ENCODE data around the gene USP38. TPM values are rescaled to one million over a fixed set of nuclear protein-coding genes. Genes with fewer than 3 reads are reported as not detected.

The USP38 gene
- total and polyA plus RNA-seq, 10 donors, result 4.2 to 37.3 (median 25.1) TPM

DNA sequence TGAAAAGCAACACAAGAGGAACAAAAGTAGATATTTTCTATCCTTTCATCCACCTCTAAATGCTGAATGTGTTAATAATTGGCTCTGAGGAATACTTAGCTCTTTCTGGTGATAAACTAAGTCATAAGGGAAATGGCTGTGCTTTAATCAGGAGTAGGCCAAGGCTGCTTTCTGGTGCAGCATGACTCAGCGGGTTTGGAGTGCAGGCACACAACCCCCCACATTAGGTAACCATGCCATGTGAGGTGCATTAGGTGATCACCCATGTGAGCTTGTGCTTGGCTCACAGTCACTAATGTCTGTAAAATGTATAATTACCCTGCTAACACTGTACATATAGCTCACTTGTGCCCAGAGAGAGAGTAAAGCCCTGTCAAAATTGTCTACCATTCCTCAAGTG, 57.2 kb downstream of the USP38 start:
- H3K4me1 ChIP-seq, result peaks cover 0 to 4% (median 0%) of the 10 kb centered on the region in 6 donors
- peaks cover 0 to 12% (median 3%) of the 10 kb centered on the region in 8 donors for H3K9me3 ChIP-seq
- TF ChIP-seq POLR2A (IDR thresholded peaks at IDR 0.05) (no peak), POLR2AphosphoS5 (IDR thresholded peaks at IDR 0.05) (no peak), CTCF (IDR thresholded peaks at IDR 0.05 in 8 of 11, conservative IDR thresholded peaks at IDR 0.05 in 3 of 11) (no peak)
- DNase-seq, result no peak
- no peaks in the 10 kb centered on the region for H3K27me3 ChIP-seq (replicated peaks in 1 of 7)
- H3K27ac ChIP-seq, result no peak overlapping the region
- intact Hi-C loops (cut with DNase I; ENCODE audit: low total_unique reads), result no loop called here
- WGBS, 5 donors, result 85 to 100% (median 96%) methylated on average over 1 of the region's 1 CpG
- no peaks in the 10 kb centered on the region for H3K36me3 ChIP-seq
- H3K4me3 ChIP-seq, result no peak overlapping the region

- no peaks in the 10 kb centered on the region for H3K36me3 ChIP-seq
- intact Hi-C loops (cut with DNase I; ENCODE audit: low total_unique reads), result no loop called here
- peaks cover 0 to 12% (median 3%) of the 10 kb centered on the region in 8 donors for H3K9me3 ChIP-seq
- no peak overlapping the region for H3K27ac ChIP-seq
- H3K4me3 ChIP-seq, result no peak overlapping the region
- H3K27me3 ChIP-seq (replicated peaks in 1 of 7), result no peaks in the 10 kb centered on the region
- 81 to 99% (median 94%) methylated on average over 2 of the region's 2 CpGs for whole genome bisulfite sequencing, 5 donors
- H3K4me1 ChIP-seq, result peaks cover 0 to 4% (median 0%) of the 10 kb centered on the region in 6 donors
- DNase-seq, result no peak
- TF ChIP-seq POLR2A (IDR thresholded peaks at IDR 0.05), result no peak
- TF ChIP-seq POLR2AphosphoS5 (IDR thresholded peaks at IDR 0.05), result no peak
- no peak for TF ChIP-seq CTCF (IDR thresholded peaks at IDR 0.05 in 8 of 11, conservative IDR thresholded peaks at IDR 0.05 in 3 of 11)
Observed at GRCh38 chr4:143243041-143243440, 58.3 kb downstream of the USP38 start.

DNA sequence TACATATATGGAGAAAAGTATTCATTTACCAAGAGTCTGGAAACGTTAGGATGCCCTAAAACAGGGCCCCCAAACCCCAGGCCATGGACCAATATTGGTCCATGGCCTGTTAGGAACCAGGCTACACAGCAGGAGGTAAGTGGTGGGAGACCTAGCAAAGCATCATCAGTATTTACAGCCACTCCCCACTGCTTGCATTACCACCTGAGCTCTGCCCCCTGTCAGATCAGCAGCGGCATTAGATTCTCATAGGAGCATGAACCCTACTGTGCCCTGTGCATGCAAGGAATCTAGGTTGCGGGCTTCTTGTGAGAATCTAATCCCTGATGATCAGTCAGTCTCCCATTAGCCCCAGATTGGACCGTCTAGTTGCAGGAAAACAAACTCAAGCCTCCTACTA, 62.3 kb downstream of the USP38 start:
- no peak overlapping the region for H3K27ac ChIP-seq
- 75 to 92% (median 87%) methylated on average over 4 of the region's 4 CpGs for WGBS, 5 donors
- peaks cover 0 to 6% (median 1%) of the 10 kb centered on the region in 8 donors for H3K9me3 ChIP-seq
- intact Hi-C loops (cut with DNase I; ENCODE audit: low total_unique reads), result no loop called here
- no peaks in the 10 kb centered on the region for H3K4me1 ChIP-seq
- TF ChIP-seq POLR2A (IDR thresholded peaks at IDR 0.05) (no peak), POLR2AphosphoS5 (IDR thresholded peaks at IDR 0.05) (no peak), CTCF (IDR thresholded peaks at IDR 0.05 in 8 of 11, conservative IDR thresholded peaks at IDR 0.05 in 3 of 11) (no peak)
- H3K36me3 ChIP-seq, result no peaks in the 10 kb centered on the region
- DNase-seq, result no peak
- no peak overlapping the region for H3K4me3 ChIP-seq
- H3K27me3 ChIP-seq (replicated peaks in 1 of 7), result no peaks in the 10 kb centered on the region

DNA sequence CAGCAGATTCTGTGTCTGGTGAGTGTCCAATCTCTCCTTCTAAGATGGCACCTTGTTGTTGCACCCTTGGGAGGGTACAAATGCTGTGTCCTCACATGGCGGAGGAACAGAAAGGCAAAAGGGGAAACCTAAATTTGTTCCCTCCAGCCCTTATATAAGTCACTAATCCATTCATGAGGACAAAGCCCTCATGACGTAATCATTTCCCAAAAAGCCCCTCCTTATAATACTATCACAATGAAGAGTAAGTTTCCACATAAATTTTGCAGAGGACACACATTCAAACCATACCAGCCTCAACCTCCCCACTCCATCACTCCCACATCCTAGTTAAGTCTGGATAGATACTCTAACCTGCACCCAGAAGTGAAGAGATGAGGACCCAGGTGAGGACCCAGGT, 63.1 kb downstream of the USP38 start:
- intact Hi-C loops (cut with DNase I; ENCODE audit: low total_unique reads), result no loop called here
- H3K4me3 ChIP-seq, result no peak overlapping the region
- H3K27ac ChIP-seq, result no peak overlapping the region
- no peaks in the 10 kb centered on the region for H3K9me3 ChIP-seq
- DNase-seq, result no peak
- H3K36me3 ChIP-seq, result no peaks in the 10 kb centered on the region
- TF ChIP-seq POLR2A (IDR thresholded peaks at IDR 0.05) (no peak), CTCF (IDR thresholded peaks at IDR 0.05 in 8 of 11, conservative IDR thresholded peaks at IDR 0.05 in 3 of 11) (no peak), POLR2AphosphoS5 (IDR thresholded peaks at IDR 0.05) (no peak)
- H3K27me3 ChIP-seq (replicated peaks in 1 of 7), result no peaks in the 10 kb centered on the region
- H3K4me1 ChIP-seq, result no peaks in the 10 kb centered on the region
- 91 to 100% (median 95%) methylated on average over 2 of the region's 2 CpGs for WGBS, 5 donors
